Testis (tissue), 3 donors: ENCODE data around the gene R3HDM4. TPM values are rescaled to one million over a fixed set of nuclear protein-coding genes. Genes with fewer than 3 reads are reported as not detected.
"Not testable (repeated sequence)": the region's sequence is repeated elsewhere in the genome, so short reads cannot be mapped to it uniquely, and the experiment has no call there.

Experiments used
- DNase-seq: peaks from one replicate; pipeline ENCODE4 v3.0.0-alpha.2; 2019
- H3K27ac ChIP-seq, 2 donors: fragments of 200-600 bp; sonication (generic); one replicate each; pipeline ENCODE4 v1.5.1; 2019
- H3K27me3 ChIP-seq: fragments of 200-600 bp; sonication (generic); one replicate; pipeline ENCODE4 v1.5.1; 2019
- H3K36me3 ChIP-seq: fragments of 200-600 bp; sonication (generic); one replicate; pipeline ENCODE4 v1.5.1; 2017; ENCODE audit warnings: low read depth; ENCODE audit errors: missing control alignments
- H3K4me1 ChIP-seq: fragments of 200-600 bp; sonication (generic); one replicate; pipeline ENCODE4 v1.5.1; 2019
- H3K4me3 ChIP-seq, 2 donors: fragments of 200-600 bp; sonication (generic); one replicate each; pipeline ENCODE4 v1.5.1; 2017 to 2019
- H3K9me3 ChIP-seq: fragments of 200-600 bp; sonication (generic); one replicate; pipeline ENCODE4 v1.5.1; 2017
- CTCF ChIP-seq, 3 experiments: fragments of 450-650 bp in 2 of 3; fragments of 200-600 bp in 1 of 3; sonication (generic) in 1 of 3; IDR thresholded peaks; one replicate each; pipeline ENCODE4 v1.5.1; 2016 to 2019; ENCODE audit warnings: antibody characterized with exemption in 3 of 3, mild to moderate bottlenecking in 2 of 3, moderate library complexity in 1 of 3
- POLR2A ChIP-seq: fragments of 450-650 bp; IDR thresholded peaks from one replicate; pipeline ENCODE4 v1.6.1; 2017; ENCODE audit warnings: antibody characterized with exemption, mild to moderate bottlenecking, moderate library complexity
- WGBS, 2 donors: methylation state at CpG; one replicate each; pipeline ENCODE4 v1.1.5; 2018; 5-methylcytosine and 5-hydroxymethylcytosine counted together
- intact Hi-C: fragments of 100-400 bp; cut with DNase I; formaldehyde crosslinking; loops from one replicate; pipeline ENCODE4 v1.15.1; 2023; ENCODE audit warnings: low total_unique reads
- polyA plus RNA-seq: library from polyadenylated mRNA; stranded (reverse); fragments of 350-450 nt; fragmentation: Illumina TruSeq; extraction: RNeasy Lipid Tissue Mini Kit (QIAGEN cat#74804); gene quantifications from one replicate; pipeline ENCODE4 v1.2.3, GENCODE V29; 2014; ENCODE audit warnings: low read depth, low replicate concordance; ENCODE audit not compliant: insufficient read depth
- total RNA-seq, 2 donors: library from RNA; depleted of rRNA; stranded (reverse); fragments of >200 nt; gene quantifications; one replicate each; pipeline ENCODE4 v1.2.3, GENCODE V29; 2016

R3HDM4 gene
- total and polyA plus RNA-seq, 3 donors from 2014 or later = 19.2 to 30.1 (median 24.6) TPM

- Histone ChIP-seq H3K4me3 (peak within 1 kb of the TSS; percentile 81 to 90), H3K27me3 (no peaks in the 10 kb centered on the region), H3K4me1 (peaks cover 4% of the 10 kb centered on the region), H3K9me3 (no peaks in the 10 kb centered on the region), H3K36me3 (no peaks in the 10 kb centered on the region), H3K27ac (peak within 1 kb of the TSS; percentile 88 to 93)
- intact Hi-C loops = no loop called here
- peak in 2 of 3 experiments; percentile 2 to 4 for TF ChIP-seq CTCF (IDR thresholded peaks at IDR 0.05)
- peak; percentile 39 for TF ChIP-seq POLR2A
- DNase-seq = peak; percentile 96
- WGBS, 2 donors = 0 to 1% methylated on average over 21 to 60 of the region's 69 CpGs
Observed at GRCh38 chr19:892894-893689, 19.9 kb downstream of the R3HDM4 start, which contains the start of the genes MED16 and RNU6-9. Gene MED16 (minus strand): TSS chr19:893187. CDS start chr19:891131, 2,056 bp downstream. Gene RNU6-9 (plus strand): TSS chr19:893484.

- no peak for DNase-seq
- TF ChIP-seq POLR2A = no peak
- no peak for TF ChIP-seq CTCF (IDR thresholded peaks at IDR 0.05)
- H3K4me1 ChIP-seq = peaks cover 4% of the 10 kb centered on the region
- peak overlapping the region; percentile 88 to 93 for H3K27ac ChIP-seq
- WGBS, 2 donors = 5 to 7% methylated on average over 19 to 23 of the region's 27 CpGs
- intact Hi-C loops = no loop called here
- H3K36me3 ChIP-seq = no peaks in the 10 kb centered on the region
- H3K4me3 ChIP-seq = peak overlapping the region; percentile 81 to 90
- no peaks in the 10 kb centered on the region for H3K27me3 ChIP-seq
- no peaks in the 10 kb centered on the region for H3K9me3 ChIP-seq
Observed at GRCh38 chr19:892243-892893, 20.7 kb downstream of the R3HDM4 start.

GRCh38 chr19:891421-892200, 21.4 kb downstream of the R3HDM4 start:
- peak overlapping the region in 1 of 2 donors; percentile 81 for H3K4me3 ChIP-seq
- H3K9me3 ChIP-seq, DNase-seq, H3K36me3 ChIP-seq, intact Hi-C loops, H3K27ac ChIP-seq, H3K27me3 ChIP-seq, H3K4me1 ChIP-seq: not testable (repeated sequence)
- WGBS, 2 donors = 78 to 85% methylated on average over 16 to 38 of the region's 50 CpGs

GRCh38 chr19:890831-891230, 22.2 kb downstream of the R3HDM4 start:
- 89 to 94% methylated on average over 18 of the region's 18 CpGs for whole genome bisulfite sequencing, 2 donors
- H3K27ac ChIP-seq = no peak overlapping the region

More at GRCh38 chr19:890831-891230, 22.2 kb downstream of the R3HDM4 start:
- no peaks in the 10 kb centered on the region for H3K36me3 ChIP-seq
- intact Hi-C loops = no loop called here
- H3K9me3 ChIP-seq = no peaks in the 10 kb centered on the region
- DNase-seq = no peak
- H3K4me3 ChIP-seq = no peak overlapping the region
- no peak for TF ChIP-seq CTCF (IDR thresholded peaks at IDR 0.05)
- no peak for TF ChIP-seq POLR2A
- H3K27me3 ChIP-seq = no peaks in the 10 kb centered on the region
- H3K4me1 ChIP-seq = peaks cover 4% of the 10 kb centered on the region
